Loucy (cell line): ENCODE results near the gene PSG7.
"Not testable (repeated sequence)": the region's sequence is repeated elsewhere in the genome, so short reads cannot be mapped to it uniquely, and the experiment has no call there.

Experiments
- H2AFZ ChIP-seq: fragments of 200-600 bp; sonication (generic); 2 replicates; pipeline ENCODE4 v1.6.0; 2016; ENCODE audit warnings: antibody characterized with exemption, mild to moderate bottlenecking, low read length, moderate library complexity
- H3F3A ChIP-seq: fragments of 200-600 bp; 2 replicates; pipeline ENCODE4 v1.6.0; 2016; ENCODE audit warnings: antibody characterized with exemption, low read depth, mild to moderate bottlenecking
- H3K27me3 ChIP-seq: fragments of 200-600 bp; sonication (generic); 2 replicates; pipeline ENCODE4 v1.6.1; 2014; ENCODE audit warnings: low read length, mild to moderate bottlenecking; ENCODE audit not compliant: insufficient read depth, poor library complexity, severe bottlenecking
- H3K36me3 ChIP-seq: fragments of 200-600 bp; sonication (generic); 2 replicates; pipeline ENCODE4 v1.6.1; 2016; ENCODE audit warnings: low read length; ENCODE audit not compliant: insufficient read depth
- H3K4me1 ChIP-seq: fragments of 200-600 bp; sonication (generic); 2 replicates; pipeline ENCODE4 v1.5.1; 2014; ENCODE audit warnings: low read length, mild to moderate bottlenecking; ENCODE audit not compliant: insufficient read depth, poor library complexity, severe bottlenecking
- H3K4me2 ChIP-seq: fragments of 200-600 bp; sonication (generic); 2 replicates; pipeline ENCODE4 v1.6.0; 2014; ENCODE audit warnings: antibody characterized with exemption, low read length, low read depth, mild to moderate bottlenecking; ENCODE audit not compliant: poor library complexity, severe bottlenecking
- H3K4me3 ChIP-seq: fragments of 200-600 bp; sonication (generic); 2 replicates; pipeline ENCODE4 v1.5.1; 2014; ENCODE audit warnings: low read length, mild to moderate bottlenecking, mixed read lengths; ENCODE audit not compliant: poor library complexity, severe bottlenecking
- H3K79me2 ChIP-seq: fragments of 200-600 bp; sonication (generic); 2 replicates; pipeline ENCODE4 v1.6.1; 2014; ENCODE audit warnings: low read length; ENCODE audit not compliant: insufficient read depth
- H3K9ac ChIP-seq: fragments of 200-600 bp; sonication (generic); 2 replicates; pipeline ENCODE4 v1.6.0; 2014; ENCODE audit warnings: mild to moderate bottlenecking, low read depth, low read length, moderate library complexity; ENCODE audit not compliant: poor library complexity, severe bottlenecking
- H3K9me2 ChIP-seq: fragments of 200-600 bp; sonication (generic); replicated peaks from 2 replicates; pipeline ENCODE4 v1.6.1; 2016; ENCODE audit warnings: low read depth, low read length, mixed read lengths
- H3K9me3 ChIP-seq: fragments of 200-600 bp; sonication (generic); 2 replicates; pipeline ENCODE4 v1.6.1; 2014; ENCODE audit warnings: mild to moderate bottlenecking, antibody characterized with exemption, low read length, low read depth; ENCODE audit not compliant: insufficient read depth
- H4K20me1 ChIP-seq: fragments of 200-600 bp; sonication (generic); 2 replicates; pipeline ENCODE4 v1.6.0; 2014; ENCODE audit warnings: antibody characterized with exemption, low read length, mild to moderate bottlenecking; ENCODE audit not compliant: insufficient read depth, poor library complexity, severe bottlenecking

The PSG7 gene

DNA sequence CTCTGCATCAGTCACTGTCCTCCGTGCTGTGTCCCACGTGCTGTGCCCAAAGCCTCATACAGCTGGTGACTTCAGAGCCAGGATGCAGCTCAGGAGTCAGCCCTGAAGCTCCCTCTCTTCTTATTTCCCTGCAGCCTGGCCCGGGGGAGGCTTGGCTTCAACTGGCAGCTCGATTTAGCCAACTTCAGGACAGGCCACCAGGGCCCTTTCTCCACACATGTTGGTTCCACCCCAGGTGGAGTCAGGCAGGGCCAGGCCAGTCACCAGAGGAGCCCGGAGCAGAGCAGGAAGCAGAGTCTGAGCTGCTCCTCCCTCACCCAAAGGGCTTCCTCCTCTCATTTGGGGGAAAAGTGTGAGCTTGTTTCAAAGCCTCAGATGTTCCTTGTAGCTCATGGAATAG, 30.8 kb downstream of the PSG7 start:
- H3K9me2 ChIP-seq, H3K79me2 ChIP-seq, H3K9ac ChIP-seq, H3F3A ChIP-seq, H3K4me2 ChIP-seq, H3K4me1 ChIP-seq, H3K36me3 ChIP-seq, H3K9me3 ChIP-seq, H3K27me3 ChIP-seq, H2AFZ ChIP-seq, H3K4me3 ChIP-seq, H4K20me1 ChIP-seq: not testable (repeated sequence)

DNA sequence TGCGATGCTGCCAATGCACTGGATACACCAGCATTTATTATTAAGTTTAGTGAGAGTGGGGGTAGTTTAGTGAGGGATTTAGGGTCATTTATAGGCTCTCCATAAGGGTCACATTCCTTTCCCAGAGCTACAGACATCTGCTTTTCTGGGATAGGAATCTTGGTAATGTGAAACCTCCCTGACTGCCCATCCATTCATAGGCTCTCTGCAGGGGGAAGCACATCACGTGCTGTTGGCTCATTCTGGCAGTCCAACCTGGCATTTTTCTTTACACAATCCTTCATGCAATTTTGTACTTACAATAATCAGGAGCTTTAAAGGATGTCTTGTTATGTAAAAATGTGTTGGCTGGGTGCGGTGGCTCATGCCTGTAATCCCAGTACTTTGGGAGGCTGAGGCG, 36.4 kb downstream of the PSG7 start:
- H3F3A ChIP-seq, H3K27me3 ChIP-seq, H3K4me1 ChIP-seq, H3K79me2 ChIP-seq, H3K9me3 ChIP-seq, H3K36me3 ChIP-seq, H2AFZ ChIP-seq, H3K9me2 ChIP-seq, H3K4me3 ChIP-seq, H3K4me2 ChIP-seq, H4K20me1 ChIP-seq, H3K9ac ChIP-seq: not testable (repeated sequence)

DNA sequence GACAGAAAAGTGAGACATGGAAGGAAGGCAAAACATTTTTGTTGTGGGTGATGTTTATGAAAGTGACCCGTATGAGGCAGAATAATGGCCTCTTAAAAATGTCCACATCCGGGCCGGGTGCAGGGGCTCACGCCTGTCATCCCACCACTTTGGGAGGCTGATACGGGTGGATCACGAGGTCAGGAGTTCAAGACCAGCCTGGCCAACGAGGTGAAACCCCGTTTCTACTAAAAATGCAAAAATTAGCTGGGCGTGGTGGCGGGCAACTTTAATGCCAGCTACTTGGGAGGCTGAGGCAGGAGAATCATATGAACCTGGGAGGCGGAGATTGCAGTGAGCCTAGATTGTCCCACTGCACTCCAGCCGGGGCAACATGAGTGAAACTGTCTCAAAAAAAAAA, 37.3 kb downstream of the PSG7 start:
- H3K4me2 ChIP-seq, H2AFZ ChIP-seq, H3F3A ChIP-seq, H3K27me3 ChIP-seq, H3K79me2 ChIP-seq, H3K4me3 ChIP-seq, H4K20me1 ChIP-seq, H3K36me3 ChIP-seq, H3K9me2 ChIP-seq, H3K4me1 ChIP-seq, H3K9me3 ChIP-seq, H3K9ac ChIP-seq: not testable (repeated sequence)

DNA sequence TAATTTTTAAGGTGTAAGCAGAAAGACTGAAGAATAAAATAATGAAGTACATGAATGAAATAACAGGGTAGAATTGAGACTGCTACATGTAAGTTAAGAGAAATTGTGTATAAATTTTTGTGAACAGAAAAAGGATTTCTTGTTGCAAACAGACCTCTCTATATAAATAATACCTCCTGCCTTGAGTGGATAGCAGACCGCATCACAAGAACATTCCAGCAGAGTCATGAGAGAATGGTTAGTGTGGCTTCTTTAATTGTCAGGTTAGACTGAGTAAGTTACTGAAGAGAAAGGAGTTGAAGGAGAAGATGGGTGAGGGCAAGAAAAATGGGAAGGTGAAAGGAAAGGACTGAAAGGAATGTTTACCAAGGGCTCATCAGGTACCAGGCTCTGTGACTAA, 37.9 kb downstream of the PSG7 start:
- not testable (repeated sequence) for H4K20me1 ChIP-seq, H3K79me2 ChIP-seq, H3K4me3 ChIP-seq, H3K4me2 ChIP-seq, H3K36me3 ChIP-seq, H3F3A ChIP-seq, H3K9ac ChIP-seq, H2AFZ ChIP-seq, H3K27me3 ChIP-seq, H3K9me2 ChIP-seq, H3K9me3 ChIP-seq, H3K4me1 ChIP-seq

DNA sequence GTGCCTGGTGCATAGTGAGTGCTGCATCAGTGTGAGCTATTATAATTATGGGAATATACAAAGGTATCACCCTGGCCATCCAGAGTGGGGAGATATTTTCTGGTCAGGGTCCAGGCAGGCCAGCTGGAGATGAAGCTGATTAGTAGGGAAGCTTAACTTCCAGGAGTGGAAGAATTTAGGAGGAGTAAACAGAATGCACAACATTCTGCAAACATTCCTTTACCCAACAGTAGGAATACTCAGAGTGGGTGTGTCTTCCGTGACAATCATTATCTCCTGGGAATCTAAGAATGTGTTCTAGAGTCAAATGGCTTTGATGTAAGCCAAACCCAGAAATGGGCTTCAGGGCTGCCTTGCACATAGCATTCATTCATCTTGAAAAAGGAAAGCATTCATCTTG, 38.4 kb downstream of the PSG7 start:
- not testable (repeated sequence) for H4K20me1 ChIP-seq, H3K4me3 ChIP-seq, H3K79me2 ChIP-seq, H3K9me3 ChIP-seq, H3F3A ChIP-seq, H3K27me3 ChIP-seq, H3K4me1 ChIP-seq, H3K9ac ChIP-seq, H3K36me3 ChIP-seq, H2AFZ ChIP-seq, H3K4me2 ChIP-seq, H3K9me2 ChIP-seq

DNA sequence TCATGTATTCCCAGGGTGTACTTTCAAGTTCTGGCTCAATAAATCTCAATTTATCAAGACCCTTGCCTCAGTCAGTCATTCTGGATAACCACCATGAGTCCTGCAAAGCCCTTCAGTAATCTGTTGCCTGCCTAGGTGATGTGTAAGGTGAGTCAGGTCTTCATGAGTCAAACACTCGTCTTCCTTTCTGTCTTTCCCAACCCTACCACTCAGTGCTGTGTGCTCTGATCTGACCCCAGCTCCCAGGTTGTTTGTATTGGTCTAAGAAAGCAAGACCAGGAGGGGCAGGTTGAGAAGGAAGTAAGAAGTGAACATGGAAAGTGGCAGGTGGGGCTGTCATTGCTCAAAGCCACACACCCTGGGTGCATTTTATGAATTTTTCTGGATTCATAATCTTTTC, 39.3 kb downstream of the PSG7 start:
- H3K9me3 ChIP-seq, H4K20me1 ChIP-seq, H3K4me1 ChIP-seq, H3K4me3 ChIP-seq, H3K36me3 ChIP-seq, H3K9me2 ChIP-seq, H2AFZ ChIP-seq, H3K4me2 ChIP-seq, H3F3A ChIP-seq, H3K27me3 ChIP-seq, H3K79me2 ChIP-seq, H3K9ac ChIP-seq: not testable (repeated sequence)

DNA sequence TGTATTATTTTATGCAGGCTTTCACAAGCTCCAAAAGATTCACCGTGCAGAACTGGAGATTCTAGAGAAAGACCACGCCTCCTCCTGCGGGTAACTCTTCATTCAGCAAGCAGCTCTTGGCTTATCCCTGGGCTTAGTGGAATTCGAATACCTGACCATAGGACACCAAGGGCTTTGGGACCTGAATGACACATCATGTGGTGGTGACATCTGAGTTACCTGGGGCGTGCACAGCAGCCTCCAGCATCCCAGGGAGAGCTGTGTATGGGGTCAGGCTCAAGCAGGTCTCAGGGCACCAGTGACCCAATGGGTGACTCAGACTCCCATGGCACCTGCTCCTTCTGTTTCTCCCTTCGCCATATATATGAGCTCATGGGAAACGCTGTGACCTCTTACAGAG, 46.6 kb downstream of the PSG7 start:
- H3F3A ChIP-seq, H3K4me1 ChIP-seq, H2AFZ ChIP-seq, H3K79me2 ChIP-seq, H3K9ac ChIP-seq, H3K4me3 ChIP-seq, H4K20me1 ChIP-seq, H3K9me2 ChIP-seq, H3K4me2 ChIP-seq, H3K27me3 ChIP-seq, H3K36me3 ChIP-seq, H3K9me3 ChIP-seq: not testable (repeated sequence)

DNA sequence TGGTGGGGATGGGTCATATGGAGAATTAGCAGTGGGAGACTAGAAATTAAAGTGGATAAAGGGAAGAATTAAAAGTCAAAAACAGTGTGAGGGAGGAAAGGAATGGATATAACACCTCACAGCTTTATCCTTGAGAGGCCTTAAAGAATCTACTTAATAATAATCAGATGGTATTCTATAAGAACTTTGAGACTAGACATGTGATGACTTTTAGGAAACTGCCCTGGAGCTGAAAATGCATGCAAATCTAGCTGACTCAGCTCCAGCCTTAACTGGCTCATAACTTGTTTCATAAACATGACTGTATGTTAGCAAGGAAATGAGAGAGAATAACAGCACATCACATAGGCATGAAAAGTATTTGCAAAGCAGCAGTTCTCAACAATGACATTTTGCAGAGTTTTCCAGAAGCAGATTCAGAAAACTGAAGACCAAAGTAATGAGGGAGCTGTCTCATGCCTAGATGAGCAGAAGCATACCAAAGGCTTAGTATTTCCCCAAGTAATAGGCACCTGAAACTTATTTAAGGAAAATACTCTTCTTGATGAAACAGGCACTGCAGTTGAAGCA, 49.0 kb downstream of the PSG7 start:
- H3K27me3 ChIP-seq, H3K9me2 ChIP-seq, H4K20me1 ChIP-seq, H3K4me2 ChIP-seq, H3K79me2 ChIP-seq, H2AFZ ChIP-seq, H3K4me3 ChIP-seq, H3K36me3 ChIP-seq, H3F3A ChIP-seq, H3K4me1 ChIP-seq, H3K9me3 ChIP-seq, H3K9ac ChIP-seq: not testable (repeated sequence)
